Measurements from ENCODE around the gene RTL10.

RTL10 gene

GRCh38 chr22:19875531-19876313 lies 21.0 kb upstream of the RTL10 start:
- no peak for DNase-seq

GRCh38 chr22:19875061-19875530 lies 20.4 kb upstream of the RTL10 start:
- no peak for DNase-seq

- DNase-seq: peak; percentile 38
These were observed 19.8 kb upstream of the RTL10 start for GRCh38 chr22:19874307-19875060.

GRCh38 chr22:19873960-19874306 lies 19.3 kb upstream of the RTL10 start:
- DNase-seq: no peak

- DNase-seq: no peak
These were observed 18.7 kb upstream of the RTL10 start for GRCh38 chr22:19873138-19873959.

GRCh38 chr22:19872779-19873137 lies 18.1 kb upstream of the RTL10 start:
- DNase-seq: peak; percentile 25

GRCh38 chr22:19871845-19872778 lies 17.4 kb upstream of the RTL10 start:
- peak; percentile 27 for DNase-seq

GRCh38 chr22:19871023-19871844 lies 16.6 kb upstream of the RTL10 start:
- no peak for DNase-seq

- DNase-seq: no peak
These were observed 15.7 kb upstream of the RTL10 start for GRCh38 chr22:19870153-19871022.

GRCh38 chr22:19869497-19870152 lies 15.0 kb upstream of the RTL10 start:
- DNase-seq: no peak

GRCh38 chr22:19868773-19869471 lies 14.2 kb upstream of the RTL10 start:
- DNase-seq: no peak

- no peak for DNase-seq
These were observed 13.7 kb upstream of the RTL10 start for GRCh38 chr22:19868333-19868732.

- DNase-seq: no peak
These were observed 12.9 kb upstream of the RTL10 start for GRCh38 chr22:19867617-19868016.

GRCh38 chr22:19866665-19867009 lies 12.0 kb upstream of the RTL10 start:
- no peak for DNase-seq

GRCh38 chr22:19865141-19865829 lies 10.6 kb upstream of the RTL10 start:
- no peak for DNase-seq

GRCh38 chr22:19864538-19865106 lies 9.9 kb upstream of the RTL10 start:
- no peak for DNase-seq

GRCh38 chr22:19863571-19863970 lies 8.9 kb upstream of the RTL10 start:
- no peak for DNase-seq

GRCh38 chr22:19862619-19863246 lies 8.1 kb upstream of the RTL10 start:
- no peak for DNase-seq

Data from activated CD4-positive, CD25-positive, alpha-beta regulatory T cell treated with anti-CD3 and anti-CD28 coated beads, Interleukin-2, amount 50 U/mL, for 72 hours (primary cell).